Measurements from ENCODE around the gene FAM171A1. TPM values are rescaled to one million over a fixed set of nuclear protein-coding genes. Genes with fewer than 3 reads are reported as not detected.
"Not testable (repeated sequence)": the region's sequence is repeated elsewhere in the genome, so short reads cannot be mapped to it uniquely, and the experiment has no call there.

Gene FAM171A1
- total RNA-seq, 1 donor from 2014 or later = 2.9 TPM

DNA sequence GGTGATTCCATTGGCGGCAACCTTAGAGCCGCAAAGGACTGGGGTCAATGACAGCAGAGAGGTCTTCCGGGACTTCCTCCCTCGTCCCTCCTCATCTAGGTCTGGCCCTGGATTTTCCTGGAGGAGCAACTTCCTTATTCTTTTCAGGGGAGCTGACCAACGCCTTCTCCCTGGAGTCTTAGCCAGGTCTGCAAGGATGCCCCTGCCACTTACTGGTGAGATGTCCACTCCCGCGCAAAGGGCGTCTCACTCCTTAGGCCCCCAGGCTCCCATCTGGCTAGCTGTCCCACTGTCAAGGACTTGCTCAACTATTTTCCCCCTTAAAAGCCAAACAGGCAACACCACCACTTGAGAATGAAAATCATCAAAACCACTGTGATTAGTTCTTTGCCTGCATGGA lies 160.6 kb downstream of the FAM171A1 start:
- no peak overlapping the region for H3K4me3 Mint-ChIP-seq (ENCODE audit: low read depth)
- H3K27ac Mint-ChIP-seq = no peak overlapping the region
- no peaks in the 10 kb centered on the region for H3K36me3 Mint-ChIP-seq (ENCODE audit: low read depth)
- no peak for DNase-seq (ENCODE audit: low spot score)
- peaks cover 42% of the 10 kb centered on the region for H3K4me1 Mint-ChIP-seq (ENCODE audit: low read depth)
- intact Hi-C loops (cut with micrococcal nuclease) = loop anchor here (5.0 kb wide), 1 partner anchor 162 kb away; the partner anchor contains the start of gene FAM171A1
- no peaks in the 10 kb centered on the region for H3K9me3 Mint-ChIP-seq
- H3K27me3 Mint-ChIP-seq (ENCODE audit: low read depth) = no peaks in the 10 kb centered on the region

- no peaks in the 10 kb centered on the region for H3K9me3 Mint-ChIP-seq
- H3K4me1 Mint-ChIP-seq (ENCODE audit: low read depth) = peaks cover 42% of the 10 kb centered on the region
- peak; percentile 66 for DNase-seq (ENCODE audit: low spot score)
- no peak overlapping the region for H3K27ac Mint-ChIP-seq
- intact Hi-C loops (cut with micrococcal nuclease) = loop anchor here (1.0 to 5.0 kb wide), 3 partner anchors 41 to 162 kb away; partner anchors contain the start of gene FAM171A1
- H3K27me3 Mint-ChIP-seq (ENCODE audit: low read depth) = no peaks in the 10 kb centered on the region
- H3K36me3 Mint-ChIP-seq (ENCODE audit: low read depth) = no peaks in the 10 kb centered on the region
- H3K4me3 Mint-ChIP-seq (ENCODE audit: low read depth) = no peak overlapping the region
Observed at GRCh38 chr10:15209827-15210509, 161.1 kb downstream of the FAM171A1 start.

- Mint-ChIP-seq H3K4me3 (ENCODE audit: low read depth) (peak overlapping the region; percentile 7), H3K4me1 (ENCODE audit: low read depth) (peaks cover 42% of the 10 kb centered on the region), H3K27me3 (ENCODE audit: low read depth) (no peaks in the 10 kb centered on the region), H3K27ac (peak overlapping the region; percentile 69), H3K9me3 (peaks cover 1% of the 10 kb centered on the region), H3K36me3 (ENCODE audit: low read depth) (no peaks in the 10 kb centered on the region)
- no peak for DNase-seq (ENCODE audit: low spot score)
- intact Hi-C loops (cut with micrococcal nuclease) = no loop called here
Observed at GRCh38 chr10:15208221-15208620, 162.9 kb downstream of the FAM171A1 start.

DNA sequence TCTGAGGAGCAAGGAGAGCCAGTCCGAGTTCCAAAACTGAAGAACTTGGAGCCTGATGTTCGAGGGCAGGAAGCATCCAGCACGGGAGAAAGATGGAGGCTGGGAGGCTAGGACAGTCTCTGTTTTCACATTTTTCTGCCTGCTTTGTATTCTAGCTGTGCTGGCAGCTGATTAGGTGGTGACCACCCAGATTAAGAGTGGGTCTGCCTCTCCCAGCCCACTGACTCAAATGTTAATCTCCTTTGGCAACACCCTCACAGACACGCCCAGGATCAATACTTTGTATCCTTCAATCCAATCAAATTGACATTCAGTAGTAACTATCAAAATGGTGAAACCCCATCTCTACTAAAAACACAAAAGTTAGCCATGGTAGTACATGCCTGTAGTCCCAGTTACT lies 163.7 kb downstream of the FAM171A1 start:
- peaks cover 48% of the 10 kb centered on the region for H3K4me1 Mint-ChIP-seq (ENCODE audit: low read depth)
- intact Hi-C loops (cut with micrococcal nuclease) = not testable (repeated sequence)

DNA sequence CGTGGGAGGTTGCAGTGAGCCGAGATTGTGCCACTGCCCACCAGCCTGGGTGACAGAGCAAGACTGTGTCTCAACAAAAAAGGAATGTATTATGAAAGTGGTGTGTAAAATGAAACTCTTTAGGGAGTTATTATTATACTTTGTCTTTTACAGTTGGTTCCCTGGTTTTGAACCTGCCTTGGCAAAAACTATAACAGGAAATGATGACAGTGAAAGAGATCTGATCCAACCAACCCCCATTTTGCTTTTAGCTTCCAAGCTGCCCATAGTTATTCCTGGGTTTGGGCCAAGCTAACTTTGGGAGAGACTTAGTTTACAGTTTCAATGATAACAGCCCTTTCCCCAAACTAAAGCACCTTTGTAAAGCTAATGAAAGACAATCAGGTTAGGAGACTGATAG lies 168.4 kb downstream of the FAM171A1 start:
- intact Hi-C loops (cut with micrococcal nuclease) = no loop called here
- DNase-seq (ENCODE audit: low spot score) = no peak
- Mint-ChIP-seq H3K27ac (no peak overlapping the region), H3K27me3 (ENCODE audit: low read depth) (no peaks in the 10 kb centered on the region), H3K4me1 (ENCODE audit: low read depth) (peaks cover 46% of the 10 kb centered on the region), H3K9me3 (peaks cover 4% of the 10 kb centered on the region), H3K36me3 (ENCODE audit: low read depth) (no peaks in the 10 kb centered on the region), H3K4me3 (ENCODE audit: low read depth) (no peak overlapping the region)

More for the DNA sequence above, 163.7 kb downstream of the FAM171A1 start:
- not testable (repeated sequence) for H3K9me3 Mint-ChIP-seq; H3K27me3 Mint-ChIP-seq (ENCODE audit: low read depth); DNase-seq (ENCODE audit: low spot score); H3K4me3 Mint-ChIP-seq (ENCODE audit: low read depth); H3K27ac Mint-ChIP-seq; H3K36me3 Mint-ChIP-seq (ENCODE audit: low read depth)

DNA sequence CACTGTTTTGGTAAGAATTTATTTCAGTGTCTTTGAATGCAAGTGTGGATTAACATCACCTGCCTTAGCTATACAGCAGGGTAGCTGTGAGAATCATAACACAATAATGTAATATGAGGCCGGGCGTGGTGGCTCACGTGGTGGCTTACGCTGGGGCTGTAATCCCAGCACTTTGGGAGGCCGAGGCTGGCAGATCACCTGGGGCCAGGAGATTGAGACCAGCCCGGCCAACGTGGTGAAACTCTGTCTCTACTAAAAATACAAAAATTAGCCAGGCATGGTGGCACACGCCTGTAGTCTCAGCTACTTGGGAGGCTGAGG lies 168.8 kb downstream of the FAM171A1 start:
- H3K4me3 Mint-ChIP-seq (ENCODE audit: low read depth); H3K27ac Mint-ChIP-seq; DNase-seq (ENCODE audit: low spot score); H3K27me3 Mint-ChIP-seq (ENCODE audit: low read depth); intact Hi-C loops (cut with micrococcal nuclease); H3K36me3 Mint-ChIP-seq (ENCODE audit: low read depth); H3K9me3 Mint-ChIP-seq: not testable (repeated sequence)
- peaks cover 46% of the 10 kb centered on the region for H3K4me1 Mint-ChIP-seq (ENCODE audit: low read depth)

GRCh38 chr10:15201589-15202300 lies 169.3 kb downstream of the FAM171A1 start:
- intact Hi-C loops (cut with micrococcal nuclease) = loop anchor here (2.0 kb wide), 1 partner anchor 79 kb away; no protein-coding TSS in a partner anchor
- peaks cover 46% of the 10 kb centered on the region for H3K4me1 Mint-ChIP-seq (ENCODE audit: low read depth)

GRCh38 chr10:15200626-15201025 lies 170.5 kb downstream of the FAM171A1 start:
- Mint-ChIP-seq H3K4me3 (ENCODE audit: low read depth) (no peak overlapping the region), H3K9me3 (peaks cover 4% of the 10 kb centered on the region), H3K27me3 (ENCODE audit: low read depth) (peaks cover 3% of the 10 kb centered on the region), H3K36me3 (ENCODE audit: low read depth) (no peaks in the 10 kb centered on the region), H3K27ac (no peak overlapping the region), H3K4me1 (ENCODE audit: low read depth) (peaks cover 47% of the 10 kb centered on the region)
- intact Hi-C loops (cut with micrococcal nuclease) = loop anchor here (2.0 kb wide), 1 partner anchor 78 kb away; no protein-coding TSS in a partner anchor
- no peak for DNase-seq (ENCODE audit: low spot score)

More at GRCh38 chr10:15201589-15202300, 169.3 kb downstream of the FAM171A1 start:
- Mint-ChIP-seq H3K4me3 (ENCODE audit: low read depth) (no peak overlapping the region), H3K27ac (no peak overlapping the region), H3K27me3 (ENCODE audit: low read depth) (no peaks in the 10 kb centered on the region), H3K9me3 (peaks cover 4% of the 10 kb centered on the region), H3K36me3 (ENCODE audit: low read depth) (no peaks in the 10 kb centered on the region)
- no peak for DNase-seq (ENCODE audit: low spot score)

DNA sequence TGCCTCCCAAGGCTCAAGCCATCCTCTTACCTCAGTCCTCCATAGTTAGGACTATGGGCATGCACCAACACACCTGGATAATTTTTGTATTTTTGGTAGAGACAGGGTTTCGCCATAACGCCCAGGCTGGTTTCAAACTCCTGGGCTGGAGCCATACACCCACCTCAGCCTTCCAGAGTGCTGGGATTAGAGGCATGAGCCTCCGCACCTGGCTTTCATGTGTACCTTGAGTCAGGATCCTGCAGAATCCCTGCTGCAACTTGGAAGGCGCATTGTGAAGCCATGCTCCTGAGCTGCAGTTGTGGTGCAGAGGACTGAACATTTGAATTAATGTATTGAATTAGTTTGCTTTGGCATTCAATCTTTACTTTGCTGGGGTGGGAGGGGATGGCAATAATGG lies 173.2 kb downstream of the FAM171A1 start:
- Mint-ChIP-seq H3K9me3 (no peaks in the 10 kb centered on the region), H3K36me3 (ENCODE audit: low read depth) (no peaks in the 10 kb centered on the region), H3K27ac (no peak overlapping the region), H3K4me1 (ENCODE audit: low read depth) (peaks cover 44% of the 10 kb centered on the region), H3K27me3 (ENCODE audit: low read depth) (peaks cover 3% of the 10 kb centered on the region), H3K4me3 (ENCODE audit: low read depth) (no peak overlapping the region)
- no peak for DNase-seq (ENCODE audit: low spot score)
- intact Hi-C loops (cut with micrococcal nuclease) = no loop called here

- Mint-ChIP-seq H3K36me3 (ENCODE audit: low read depth) (no peaks in the 10 kb centered on the region), H3K27ac (peak overlapping the region; percentile 43), H3K4me1 (ENCODE audit: low read depth) (peaks cover 43% of the 10 kb centered on the region), H3K4me3 (ENCODE audit: low read depth) (no peak overlapping the region), H3K27me3 (ENCODE audit: low read depth) (peaks cover 3% of the 10 kb centered on the region), H3K9me3 (no peaks in the 10 kb centered on the region)
- intact Hi-C loops (cut with micrococcal nuclease) = no loop called here
- no peak for DNase-seq (ENCODE audit: low spot score)
Observed at GRCh38 chr10:15197276-15197675, 173.8 kb downstream of the FAM171A1 start.

DNA sequence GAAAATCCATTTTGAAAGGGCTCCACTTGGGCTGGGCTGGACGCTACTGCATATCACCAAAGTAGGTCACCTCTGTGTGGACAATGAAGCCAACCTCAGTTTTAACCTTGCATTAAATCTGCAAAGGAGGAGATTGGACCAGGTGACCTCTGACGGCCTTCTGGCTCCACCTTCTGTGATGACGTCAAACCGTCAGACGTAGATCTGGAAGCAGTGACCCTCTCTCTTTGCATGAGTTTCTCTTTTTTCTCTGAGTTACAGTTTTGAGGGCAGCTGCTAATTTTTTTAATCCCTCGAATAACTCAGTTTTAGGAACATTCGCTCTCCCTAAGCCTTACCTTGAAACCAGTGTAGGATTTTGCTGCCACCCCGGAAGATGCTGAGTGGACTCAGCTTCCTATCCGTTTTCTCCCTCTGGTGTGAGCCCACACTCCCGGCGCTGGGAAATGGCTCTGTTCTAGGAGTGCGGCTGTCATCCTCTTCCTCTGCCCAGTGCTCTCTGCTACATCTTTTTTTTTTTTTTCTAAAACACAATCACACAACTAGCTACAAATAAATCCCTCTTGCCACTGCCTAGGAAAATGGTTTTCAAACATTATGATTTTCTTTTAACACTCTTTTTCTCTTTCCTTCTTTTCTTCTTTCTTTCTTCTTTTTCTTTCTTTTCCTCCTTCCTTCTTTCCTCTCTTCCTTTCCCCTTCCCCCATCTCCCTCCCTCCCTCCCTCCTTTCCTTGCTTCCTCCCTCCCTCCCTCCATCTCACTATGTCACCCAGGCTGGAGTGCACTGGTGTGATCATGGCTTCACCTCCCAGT lies 174.9 kb downstream of the FAM171A1 start:
- peaks cover 3% of the 10 kb centered on the region for H3K27me3 Mint-ChIP-seq (ENCODE audit: low read depth)
- peak overlapping the region; percentile 47 for H3K27ac Mint-ChIP-seq
- no peak for DNase-seq (ENCODE audit: low spot score)
- peaks cover 38% of the 10 kb centered on the region for H3K4me1 Mint-ChIP-seq (ENCODE audit: low read depth)
- intact Hi-C loops (cut with micrococcal nuclease) = no loop called here
- H3K4me3 Mint-ChIP-seq (ENCODE audit: low read depth) = no peak overlapping the region
- H3K36me3 Mint-ChIP-seq (ENCODE audit: low read depth) = no peaks in the 10 kb centered on the region
- no peaks in the 10 kb centered on the region for H3K9me3 Mint-ChIP-seq

- DNase-seq (ENCODE audit: low spot score) = no peak
- Mint-ChIP-seq H3K4me1 (ENCODE audit: low read depth) (peaks cover 45% of the 10 kb centered on the region), H3K9me3 (no peaks in the 10 kb centered on the region), H3K27me3 (ENCODE audit: low read depth) (no peaks in the 10 kb centered on the region), H3K36me3 (ENCODE audit: low read depth) (peaks cover 9% of the 10 kb centered on the region), H3K27ac (peak overlapping the region; percentile 66), H3K4me3 (ENCODE audit: low read depth) (no peak overlapping the region)
- intact Hi-C loops (cut with micrococcal nuclease) = loop anchor here (2.0 kb wide), 1 partner anchor 21 kb away; the partner anchor contains the start of gene NMT2
Observed at GRCh38 chr10:15189133-15189885, 181.8 kb downstream of the FAM171A1 start.
